Measurements from ENCODE around the gene ABLIM2. TPM values are rescaled to one million over a fixed set of nuclear protein-coding genes. Genes with fewer than 3 reads are reported as not detected.
A peak's percentile ranks its signal among the peaks of the same experiment; 100 is the strongest.

Gene ABLIM2
- total and polyA plus RNA-seq, 2 experiments from 2014 or later = 1.5 to 4.3 TPM

DNA sequence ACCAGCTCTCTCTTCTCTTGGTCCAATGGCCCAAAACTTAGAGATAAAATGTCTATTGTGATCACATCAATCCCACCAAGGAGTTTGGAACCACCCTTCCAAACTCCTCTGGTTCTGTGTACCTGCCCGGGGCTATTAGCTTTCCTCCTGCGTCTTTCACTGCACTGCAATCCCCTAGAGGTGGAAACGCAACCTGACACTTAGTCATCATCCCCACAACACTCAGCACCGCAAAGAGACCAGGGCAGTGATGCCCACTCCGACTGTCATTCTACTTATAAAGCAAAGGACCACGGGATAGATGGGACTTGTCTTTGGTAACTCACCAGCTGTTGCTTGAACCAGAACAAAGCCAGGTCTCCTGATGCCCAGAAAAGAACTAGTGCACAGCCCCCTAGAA, 240.9 kb downstream of the ABLIM2 start:
- no peak overlapping the region for H3K4me3 Mint-ChIP-seq
- Histone ChIP-seq H3K4me1 (ENCODE audit: insufficient read depth) (peaks cover 20% of the 10 kb centered on the region), H3K4me2 (no peak overlapping the region), H3K27ac (ENCODE audit: low read depth) (no peak overlapping the region), H3K27me3 (ENCODE audit: insufficient read depth) (no peaks in the 10 kb centered on the region), H3K9me2 (ENCODE audit: insufficient read depth) (peaks cover 8% of the 10 kb centered on the region; the same call in 1 of the 2 replicates), H3K79me2 (replicated peaks; ENCODE audit: insufficient read depth) (peaks cover 89% of the 10 kb centered on the region), H3K36me3 (ENCODE audit: insufficient read depth) (no peaks in the 10 kb centered on the region), H2AFZ (no peak overlapping the region), H4K20me1 (replicated peaks; ENCODE audit: insufficient read depth) (no peaks in the 10 kb centered on the region), H3F3A (replicated peaks; ENCODE audit: low read depth) (no peaks in the 10 kb centered on the region), H3K4me3 (no peak overlapping the region)
- peaks cover 8% of the 10 kb centered on the region for H3K27me3 Mint-ChIP-seq (ENCODE audit: insufficient read depth, low read depth, poor library complexity)
- ATAC-seq = peak; percentile 83
- H3K9me3 Mint-ChIP-seq = peaks cover 5% of the 10 kb centered on the region; the same call in 2 of the 3 replicates
- H3K4me1 Mint-ChIP-seq = peaks cover 38% of the 10 kb centered on the region
- DNase-seq (ENCODE audit: low spot score) = peak; percentile 48
- TF ChIP-seq POLR2AphosphoS5 (IDR thresholded peaks at IDR 0.05; ENCODE audit: low read depth) (no peak), STAT1 (IDR thresholded peaks at IDR 0.05; ENCODE audit: unreplicated experiment) (no peak), EZH2 (IDR thresholded peaks at IDR 0.05; ENCODE audit: low read depth, unreplicated experiment) (no peak), ZNF331 (CRISPR knock-in tag; IDR thresholded peaks at IDR 0.05; ENCODE audit: low read depth) (no peak)
- TF ChIP-seq, protein P1, sequence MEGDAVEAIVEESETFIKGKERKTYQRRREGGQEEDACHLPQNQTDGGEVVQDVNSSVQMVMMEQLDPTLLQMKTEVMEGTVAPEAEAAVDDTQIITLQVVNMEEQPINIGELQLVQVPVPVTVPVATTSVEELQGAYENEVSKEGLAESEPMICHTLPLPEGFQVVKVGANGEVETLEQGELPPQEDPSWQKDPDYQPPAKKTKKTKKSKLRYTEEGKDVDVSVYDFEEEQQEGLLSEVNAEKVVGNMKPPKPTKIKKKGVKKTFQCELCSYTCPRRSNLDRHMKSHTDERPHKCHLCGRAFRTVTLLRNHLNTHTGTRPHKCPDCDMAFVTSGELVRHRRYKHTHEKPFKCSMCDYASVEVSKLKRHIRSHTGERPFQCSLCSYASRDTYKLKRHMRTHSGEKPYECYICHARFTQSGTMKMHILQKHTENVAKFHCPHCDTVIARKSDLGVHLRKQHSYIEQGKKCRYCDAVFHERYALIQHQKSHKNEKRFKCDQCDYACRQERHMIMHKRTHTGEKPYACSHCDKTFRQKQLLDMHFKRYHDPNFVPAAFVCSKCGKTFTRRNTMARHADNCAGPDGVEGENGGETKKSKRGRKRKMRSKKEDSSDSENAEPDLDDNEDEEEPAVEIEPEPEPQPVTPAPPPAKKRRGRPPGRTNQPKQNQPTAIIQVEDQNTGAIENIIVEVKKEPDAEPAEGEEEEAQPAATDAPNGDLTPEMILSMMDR (conservative IDR thresholded peaks at IDR 0.05; ENCODE audit: low read depth in 2 of 2) = peak; percentile 14 to 17; a peak in 2 of 4 replicates
- TF ChIP-seq, protein P2, sequence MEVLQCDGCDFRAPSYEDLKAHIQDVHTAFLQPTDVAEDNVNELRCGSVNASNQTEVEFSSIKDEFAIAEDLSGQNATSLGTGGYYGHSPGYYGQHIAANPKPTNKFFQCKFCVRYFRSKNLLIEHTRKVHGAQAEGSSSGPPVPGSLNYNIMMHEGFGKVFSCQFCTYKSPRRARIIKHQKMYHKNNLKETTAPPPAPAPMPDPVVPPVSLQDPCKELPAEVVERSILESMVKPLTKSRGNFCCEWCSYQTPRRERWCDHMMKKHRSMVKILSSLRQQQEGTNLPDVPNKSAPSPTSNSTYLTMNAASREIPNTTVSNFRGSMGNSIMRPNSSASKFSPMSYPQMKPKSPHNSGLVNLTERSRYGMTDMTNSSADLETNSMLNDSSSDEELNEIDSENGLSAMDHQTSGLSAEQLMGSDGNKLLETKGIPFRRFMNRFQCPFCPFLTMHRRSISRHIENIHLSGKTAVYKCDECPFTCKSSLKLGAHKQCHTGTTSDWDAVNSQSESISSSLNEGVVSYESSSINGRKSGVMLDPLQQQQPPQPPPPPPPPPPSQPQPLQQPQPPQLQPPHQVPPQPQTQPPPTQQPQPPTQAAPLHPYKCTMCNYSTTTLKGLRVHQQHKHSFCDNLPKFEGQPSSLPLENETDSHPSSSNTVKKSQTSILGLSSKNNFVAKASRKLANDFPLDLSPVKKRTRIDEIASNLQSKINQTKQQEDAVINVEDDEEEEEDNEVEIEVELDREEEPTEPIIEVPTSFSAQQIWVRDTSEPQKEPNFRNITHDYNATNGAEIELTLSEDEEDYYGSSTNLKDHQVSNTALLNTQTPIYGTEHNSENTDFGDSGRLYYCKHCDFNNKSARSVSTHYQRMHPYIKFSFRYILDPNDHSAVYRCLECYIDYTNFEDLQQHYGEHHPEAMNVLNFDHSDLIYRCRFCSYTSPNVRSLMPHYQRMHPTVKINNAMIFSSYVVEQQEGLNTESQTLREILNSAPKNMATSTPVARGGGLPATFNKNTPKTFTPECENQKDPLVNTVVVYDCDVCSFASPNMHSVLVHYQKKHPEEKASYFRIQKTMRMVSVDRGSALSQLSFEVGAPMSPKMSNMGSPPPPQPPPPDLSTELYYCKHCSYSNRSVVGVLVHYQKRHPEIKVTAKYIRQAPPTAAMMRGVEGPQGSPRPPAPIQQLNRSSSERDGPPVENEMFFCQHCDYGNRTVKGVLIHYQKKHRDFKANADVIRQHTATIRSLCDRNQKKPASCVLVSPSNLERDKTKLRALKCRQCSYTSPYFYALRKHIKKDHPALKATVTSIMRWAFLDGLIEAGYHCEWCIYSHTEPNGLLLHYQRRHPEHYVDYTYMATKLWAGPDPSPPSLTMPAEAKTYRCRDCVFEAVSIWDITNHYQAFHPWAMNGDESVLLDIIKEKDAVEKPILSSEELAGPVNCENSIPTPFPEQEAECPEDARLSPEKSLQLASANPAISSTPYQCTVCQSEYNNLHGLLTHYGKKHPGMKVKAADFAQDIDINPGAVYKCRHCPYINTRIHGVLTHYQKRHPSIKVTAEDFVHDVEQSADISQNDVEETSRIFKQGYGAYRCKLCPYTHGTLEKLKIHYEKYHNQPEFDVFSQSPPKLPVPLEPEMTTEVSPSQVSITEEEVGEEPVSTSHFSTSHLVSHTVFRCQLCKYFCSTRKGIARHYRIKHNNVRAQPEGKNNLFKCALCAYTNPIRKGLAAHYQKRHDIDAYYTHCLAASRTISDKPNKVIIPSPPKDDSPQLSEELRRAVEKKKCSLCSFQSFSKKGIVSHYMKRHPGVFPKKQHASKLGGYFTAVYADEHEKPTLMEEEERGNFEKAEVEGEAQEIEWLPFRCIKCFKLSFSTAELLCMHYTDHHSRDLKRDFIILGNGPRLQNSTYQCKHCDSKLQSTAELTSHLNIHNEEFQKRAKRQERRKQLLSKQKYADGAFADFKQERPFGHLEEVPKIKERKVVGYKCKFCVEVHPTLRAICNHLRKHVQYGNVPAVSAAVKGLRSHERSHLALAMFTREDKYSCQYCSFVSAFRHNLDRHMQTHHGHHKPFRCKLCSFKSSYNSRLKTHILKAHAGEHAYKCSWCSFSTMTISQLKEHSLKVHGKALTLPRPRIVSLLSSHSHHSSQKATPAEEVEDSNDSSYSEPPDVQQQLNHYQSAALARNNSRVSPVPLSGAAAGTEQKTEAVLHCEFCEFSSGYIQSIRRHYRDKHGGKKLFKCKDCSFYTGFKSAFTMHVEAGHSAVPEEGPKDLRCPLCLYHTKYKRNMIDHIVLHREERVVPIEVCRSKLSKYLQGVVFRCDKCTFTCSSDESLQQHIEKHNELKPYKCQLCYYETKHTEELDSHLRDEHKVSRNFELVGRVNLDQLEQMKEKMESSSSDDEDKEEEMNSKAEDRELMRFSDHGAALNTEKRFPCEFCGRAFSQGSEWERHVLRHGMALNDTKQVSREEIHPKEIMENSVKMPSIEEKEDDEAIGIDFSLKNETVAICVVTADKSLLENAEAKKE (CRISPR knock-in tag; IDR thresholded peaks at IDR 0.05) = no peak
- H3K36me3 Mint-ChIP-seq (ENCODE audit: low read depth) = peaks cover 3% of the 10 kb centered on the region; the same call in 2 of the 3 replicates
- H3K27ac Mint-ChIP-seq = peak overlapping the region; percentile 3; the same call in 1 of the 2 replicates
